Calu3 (cell line): ENCODE data around the gene ZNF521. TPM values are rescaled to one million over a fixed set of nuclear protein-coding genes. Genes with fewer than 3 reads are reported as not detected.

ENCODE experiments used
- BruUV-seq: library from RNA; stranded (reverse); fragments of 400-500 nt; replicated peaks from 2 replicates; lab custom pipeline; 2021; lab: Mats Ljungman, UMichigan
- CTCF ChIA-PET: fragments of 300-600 bp; sonication (Branson Sonifier 250); formaldehyde crosslinking; loops from one replicate; lab custom pipeline; 2022; ENCODE audit warnings: antibody characterized with exemption; lab: Charles Lee
- DNase-seq: peaks from one replicate; pipeline ENCODE4 v3.0.0; 2022
- H3K27ac Mint-ChIP-seq: one replicate; pipeline ENCODE4 v1.8.0; 2022; ENCODE audit warnings: mixed read lengths; ENCODE audit not compliant: unreplicated experiment
- H3K27me3 Mint-ChIP-seq: one replicate; pipeline ENCODE4 v1.8.0; 2022; ENCODE audit warnings: mixed read lengths; ENCODE audit not compliant: unreplicated experiment
- H3K36me3 Mint-ChIP-seq: one replicate; pipeline ENCODE4 v1.8.0; 2022; ENCODE audit warnings: mild to moderate bottlenecking, moderate library complexity, mixed read lengths; ENCODE audit not compliant: insufficient read depth, unreplicated experiment
- H3K4me1 Mint-ChIP-seq: one replicate; pipeline ENCODE4 v1.8.0; 2022; ENCODE audit warnings: mild to moderate bottlenecking, low read depth, mixed read lengths; ENCODE audit not compliant: unreplicated experiment
- H3K4me3 Mint-ChIP-seq: one replicate; pipeline ENCODE4 v1.8.0; 2022; ENCODE audit warnings: mild to moderate bottlenecking, low read depth, moderate library complexity, mixed read lengths; ENCODE audit not compliant: unreplicated experiment
- H3K9me3 Mint-ChIP-seq: one replicate; pipeline ENCODE4 v1.8.0; 2022; ENCODE audit warnings: low read depth, mixed read lengths; ENCODE audit not compliant: unreplicated experiment
- intact Hi-C: fragments of 100-400 bp; cut with micrococcal nuclease; formaldehyde crosslinking; loops from one replicate; pipeline ENCODE4 v1.10.0; 2022; ENCODE audit not compliant: unreplicated experiment
- total RNA-seq: library from RNA; stranded (reverse); gene quantifications from 2 replicates; pipeline ENCODE4 v1.2.3, GENCODE V29; 2022
- TF ChIP-seq, protein P1 (sequence below): fragments of 200-600 bp; IDR thresholded peaks from one replicate; pipeline ENCODE4 v1.8.0; 2022; ENCODE audit warnings: antibody characterized with exemption; ENCODE audit not compliant: unreplicated experiment

Gene ZNF521
- total RNA-seq, 1 experiment from 2014 or later: not detected

DNA sequence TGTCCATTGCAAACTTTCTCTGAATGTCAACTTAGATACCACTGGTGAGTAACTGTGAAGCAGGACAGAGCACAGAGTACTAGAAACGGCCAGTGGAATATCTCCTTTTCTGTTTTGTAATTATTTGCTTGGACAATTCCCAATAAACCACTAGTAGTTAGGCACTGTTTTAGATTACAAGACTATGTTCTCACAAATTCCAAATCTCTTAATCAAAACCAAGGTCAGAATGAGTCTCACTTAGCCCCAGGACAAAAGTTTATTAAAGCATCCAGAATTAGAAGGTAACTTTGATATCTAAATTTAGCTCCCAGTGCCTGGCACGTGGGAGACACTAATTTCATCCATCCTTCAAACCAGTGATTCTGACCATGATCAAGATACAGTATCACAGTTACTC lies 89.0 kb downstream of the ZNF521 start:
- Mint-ChIP-seq H3K9me3 (no peaks in the 10 kb centered on the region), H3K27ac (no peak overlapping the region), H3K27me3 (peaks cover 34% of the 10 kb centered on the region), H3K36me3 (no peaks in the 10 kb centered on the region), H3K4me1 (no peaks in the 10 kb centered on the region), H3K4me3 (no peak overlapping the region)
- CTCF ChIA-PET: no interaction called here
- no peak for DNase-seq
- intact Hi-C loops: no loop called here
- TF ChIP-seq, protein P1, sequence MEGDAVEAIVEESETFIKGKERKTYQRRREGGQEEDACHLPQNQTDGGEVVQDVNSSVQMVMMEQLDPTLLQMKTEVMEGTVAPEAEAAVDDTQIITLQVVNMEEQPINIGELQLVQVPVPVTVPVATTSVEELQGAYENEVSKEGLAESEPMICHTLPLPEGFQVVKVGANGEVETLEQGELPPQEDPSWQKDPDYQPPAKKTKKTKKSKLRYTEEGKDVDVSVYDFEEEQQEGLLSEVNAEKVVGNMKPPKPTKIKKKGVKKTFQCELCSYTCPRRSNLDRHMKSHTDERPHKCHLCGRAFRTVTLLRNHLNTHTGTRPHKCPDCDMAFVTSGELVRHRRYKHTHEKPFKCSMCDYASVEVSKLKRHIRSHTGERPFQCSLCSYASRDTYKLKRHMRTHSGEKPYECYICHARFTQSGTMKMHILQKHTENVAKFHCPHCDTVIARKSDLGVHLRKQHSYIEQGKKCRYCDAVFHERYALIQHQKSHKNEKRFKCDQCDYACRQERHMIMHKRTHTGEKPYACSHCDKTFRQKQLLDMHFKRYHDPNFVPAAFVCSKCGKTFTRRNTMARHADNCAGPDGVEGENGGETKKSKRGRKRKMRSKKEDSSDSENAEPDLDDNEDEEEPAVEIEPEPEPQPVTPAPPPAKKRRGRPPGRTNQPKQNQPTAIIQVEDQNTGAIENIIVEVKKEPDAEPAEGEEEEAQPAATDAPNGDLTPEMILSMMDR: no peak
- BruUV-seq: no TSS peak

DNA sequence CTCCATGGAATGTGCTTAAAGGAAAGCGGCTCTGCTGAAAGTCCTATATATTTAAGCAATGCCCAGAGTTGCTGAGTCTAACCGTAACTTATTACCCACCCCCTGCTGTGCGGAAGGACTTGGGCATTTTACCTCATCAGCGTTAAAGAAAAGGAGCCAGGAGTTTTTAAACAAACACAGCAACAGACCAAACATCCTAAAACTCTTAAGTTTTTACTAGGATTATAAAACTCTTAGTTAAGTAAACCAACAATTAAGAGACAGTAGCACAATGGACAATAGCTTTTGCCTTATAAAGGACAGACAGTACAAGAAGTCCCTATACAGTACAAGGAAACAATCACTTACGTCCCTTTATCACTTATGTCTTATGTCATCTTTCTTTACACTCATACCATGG lies 90.2 kb downstream of the ZNF521 start:
- DNase-seq: no peak
- intact Hi-C loops: no loop called here
- H3K9me3 Mint-ChIP-seq: no peaks in the 10 kb centered on the region
- CTCF ChIA-PET: no interaction called here
- H3K4me3 Mint-ChIP-seq: no peak overlapping the region
- no peak overlapping the region for H3K27ac Mint-ChIP-seq
- no peaks in the 10 kb centered on the region for H3K36me3 Mint-ChIP-seq
- no TSS peak for BruUV-seq
- TF ChIP-seq, protein P1: no peak
- peaks cover 37% of the 10 kb centered on the region for H3K27me3 Mint-ChIP-seq
- no peaks in the 10 kb centered on the region for H3K4me1 Mint-ChIP-seq

DNA sequence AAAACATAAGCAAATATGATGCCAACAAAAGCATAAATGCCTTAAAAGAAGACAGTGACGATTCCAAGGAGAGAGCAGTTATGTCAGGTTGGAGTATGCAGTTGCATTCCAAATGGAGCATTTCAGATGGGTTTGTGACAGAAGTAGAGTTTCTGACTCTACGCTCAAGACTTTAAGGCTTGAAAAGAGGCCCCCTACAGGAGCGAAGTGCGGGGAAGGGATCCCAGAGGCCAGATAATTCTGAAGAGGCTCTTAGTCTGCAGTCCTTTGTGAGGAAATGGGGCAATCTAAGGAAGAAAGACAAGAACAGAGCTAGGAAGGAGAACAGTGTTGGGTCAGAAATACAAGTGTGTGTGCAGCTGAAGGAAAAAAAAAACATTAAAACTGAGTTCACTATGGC lies 95.5 kb downstream of the ZNF521 start:
- Mint-ChIP-seq H3K4me1 (no peaks in the 10 kb centered on the region), H3K27ac (no peak overlapping the region), H3K36me3 (no peaks in the 10 kb centered on the region), H3K9me3 (no peaks in the 10 kb centered on the region), H3K27me3 (peaks cover 33% of the 10 kb centered on the region), H3K4me3 (no peak overlapping the region)
- intact Hi-C loops: loop anchor here (10.0 kb wide), 1 partner anchor 62 kb away; no protein-coding TSS in a partner anchor
- BruUV-seq: no TSS peak
- TF ChIP-seq, protein P1: no peak
- DNase-seq: no peak
- CTCF ChIA-PET: no interaction called here

DNA sequence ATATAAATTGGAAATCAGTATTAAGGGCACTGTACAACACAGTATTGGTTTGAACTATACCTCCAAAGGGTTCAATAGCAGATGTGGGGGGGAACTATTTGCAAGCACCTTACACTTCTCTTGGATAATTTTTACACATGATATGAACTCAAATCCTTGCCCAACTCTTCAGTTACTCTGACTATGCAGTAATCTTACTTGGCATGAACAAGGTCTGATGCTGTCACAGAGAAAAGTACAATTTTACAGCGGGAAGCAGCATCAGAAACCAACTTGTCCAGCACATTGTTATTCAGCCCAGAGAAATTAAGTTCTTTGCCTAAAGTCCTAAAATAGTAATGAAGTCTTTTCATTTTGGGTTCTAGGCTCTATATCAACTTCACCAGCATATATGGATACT lies 98.2 kb downstream of the ZNF521 start:
- TF ChIP-seq, protein P1: no peak
- no peak for DNase-seq
- intact Hi-C loops: loop anchor here (10.0 kb wide), 1 partner anchor 59 kb away; no protein-coding TSS in a partner anchor
- no TSS peak for BruUV-seq
- Mint-ChIP-seq H3K4me3 (no peak overlapping the region), H3K27ac (no peak overlapping the region), H3K4me1 (no peaks in the 10 kb centered on the region), H3K9me3 (no peaks in the 10 kb centered on the region), H3K27me3 (peaks cover 18% of the 10 kb centered on the region), H3K36me3 (no peaks in the 10 kb centered on the region)
- CTCF ChIA-PET: no interaction called here
